Measurements from ENCODE around the gene LRFN3.
"Not testable (repeated sequence)": the region's sequence is repeated elsewhere in the genome, so short reads cannot be mapped to it uniquely, and the experiment has no call there.

LRFN3 gene, protein sequence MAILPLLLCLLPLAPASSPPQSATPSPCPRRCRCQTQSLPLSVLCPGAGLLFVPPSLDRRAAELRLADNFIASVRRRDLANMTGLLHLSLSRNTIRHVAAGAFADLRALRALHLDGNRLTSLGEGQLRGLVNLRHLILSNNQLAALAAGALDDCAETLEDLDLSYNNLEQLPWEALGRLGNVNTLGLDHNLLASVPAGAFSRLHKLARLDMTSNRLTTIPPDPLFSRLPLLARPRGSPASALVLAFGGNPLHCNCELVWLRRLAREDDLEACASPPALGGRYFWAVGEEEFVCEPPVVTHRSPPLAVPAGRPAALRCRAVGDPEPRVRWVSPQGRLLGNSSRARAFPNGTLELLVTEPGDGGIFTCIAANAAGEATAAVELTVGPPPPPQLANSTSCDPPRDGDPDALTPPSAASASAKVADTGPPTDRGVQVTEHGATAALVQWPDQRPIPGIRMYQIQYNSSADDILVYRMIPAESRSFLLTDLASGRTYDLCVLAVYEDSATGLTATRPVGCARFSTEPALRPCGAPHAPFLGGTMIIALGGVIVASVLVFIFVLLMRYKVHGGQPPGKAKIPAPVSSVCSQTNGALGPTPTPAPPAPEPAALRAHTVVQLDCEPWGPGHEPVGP

DNA sequence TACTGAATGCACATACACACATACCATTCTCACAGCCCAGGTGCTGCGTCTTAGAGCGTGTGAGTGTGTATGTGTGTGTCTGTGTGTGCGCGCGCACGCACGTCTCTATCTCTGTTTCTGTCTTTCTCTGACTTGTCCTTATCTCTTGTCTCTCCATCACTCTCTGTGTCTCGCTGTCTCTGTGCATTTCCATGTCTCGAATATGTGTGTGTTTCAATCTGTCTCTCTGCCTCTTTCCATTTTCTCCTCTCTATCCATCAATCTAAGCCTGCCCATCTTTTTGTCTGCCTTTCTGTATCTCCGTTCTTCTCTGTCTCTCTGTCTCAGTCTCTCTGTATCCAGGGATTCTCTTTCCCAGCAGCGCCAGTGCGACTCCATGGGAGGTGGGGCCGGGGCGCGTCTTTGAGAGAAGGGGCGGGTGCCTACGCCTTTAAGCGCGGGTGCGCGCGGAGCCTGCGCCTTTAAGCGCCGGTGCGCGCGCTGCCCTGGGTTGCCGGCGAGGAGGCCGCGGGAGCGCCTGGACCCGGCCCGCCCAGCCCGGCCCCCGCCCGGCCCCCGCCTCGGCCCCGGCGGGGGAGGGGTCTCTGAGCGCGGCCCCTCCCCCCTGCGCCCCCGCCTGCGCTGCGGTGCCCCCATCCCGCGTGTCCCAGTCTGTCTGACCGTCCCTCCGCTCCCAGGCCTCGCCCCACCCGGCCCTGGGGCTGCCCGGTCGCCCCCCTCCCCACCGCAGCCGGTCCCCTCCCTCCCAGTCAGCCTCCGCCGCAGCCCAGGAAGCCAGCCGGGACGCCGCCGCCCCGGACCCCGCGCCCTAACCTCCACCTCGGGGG lies at the start of gene LRFN3:
TSS of gene LRFN3 (plus strand) at position 464 of the 827 bp plus-strand sequence. CDS start 3,052 bp downstream, outside the sequence.
- DNase-seq (ENCODE audit: low read depth in 3 of 3), result peak in 1 of 3 donors; percentile 61

DNA sequence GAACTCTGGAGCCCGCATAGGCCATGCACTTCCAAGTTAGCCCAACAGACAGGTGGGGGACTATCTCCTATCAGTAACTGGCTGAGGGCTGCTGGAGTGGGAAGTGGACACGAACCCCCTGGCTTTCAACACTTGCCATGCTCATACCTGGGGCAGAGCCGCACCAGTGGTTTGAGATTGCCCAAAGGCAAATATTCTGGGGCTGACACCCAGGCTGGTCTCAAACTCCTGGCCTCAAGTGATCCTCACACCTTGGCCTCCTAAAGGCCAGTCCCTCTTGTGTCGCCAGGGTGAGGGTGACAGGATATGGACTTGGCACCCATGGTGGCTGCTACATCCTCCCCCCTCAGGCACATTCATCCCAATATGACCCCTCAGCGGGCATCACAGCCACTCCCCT lies 49.0 kb upstream of the LRFN3 start:
- no peak for DNase-seq (ENCODE audit: low read depth in 3 of 3)

DNA sequence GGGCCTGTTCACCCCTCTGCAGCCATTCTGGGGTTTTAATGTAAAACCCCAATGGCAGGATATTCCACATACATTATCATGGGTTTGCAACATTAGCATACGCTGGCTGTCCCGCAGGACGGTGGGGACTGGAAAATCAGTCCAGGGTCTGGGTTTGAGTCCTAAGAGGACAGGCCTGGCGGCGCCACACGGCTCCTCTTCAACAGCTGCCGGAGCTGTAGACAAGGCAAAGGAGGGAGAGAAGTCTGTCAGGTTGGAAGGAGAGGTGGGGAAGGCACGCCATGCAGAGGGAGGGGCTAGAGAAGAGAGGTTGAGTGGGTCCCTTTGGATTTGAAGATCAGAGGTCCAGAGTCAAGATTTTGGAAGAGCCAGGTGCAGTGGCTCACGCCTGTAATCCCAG lies 47.8 kb upstream of the LRFN3 start:
- DNase-seq (ENCODE audit: low read depth in 3 of 3), result no peak

DNA sequence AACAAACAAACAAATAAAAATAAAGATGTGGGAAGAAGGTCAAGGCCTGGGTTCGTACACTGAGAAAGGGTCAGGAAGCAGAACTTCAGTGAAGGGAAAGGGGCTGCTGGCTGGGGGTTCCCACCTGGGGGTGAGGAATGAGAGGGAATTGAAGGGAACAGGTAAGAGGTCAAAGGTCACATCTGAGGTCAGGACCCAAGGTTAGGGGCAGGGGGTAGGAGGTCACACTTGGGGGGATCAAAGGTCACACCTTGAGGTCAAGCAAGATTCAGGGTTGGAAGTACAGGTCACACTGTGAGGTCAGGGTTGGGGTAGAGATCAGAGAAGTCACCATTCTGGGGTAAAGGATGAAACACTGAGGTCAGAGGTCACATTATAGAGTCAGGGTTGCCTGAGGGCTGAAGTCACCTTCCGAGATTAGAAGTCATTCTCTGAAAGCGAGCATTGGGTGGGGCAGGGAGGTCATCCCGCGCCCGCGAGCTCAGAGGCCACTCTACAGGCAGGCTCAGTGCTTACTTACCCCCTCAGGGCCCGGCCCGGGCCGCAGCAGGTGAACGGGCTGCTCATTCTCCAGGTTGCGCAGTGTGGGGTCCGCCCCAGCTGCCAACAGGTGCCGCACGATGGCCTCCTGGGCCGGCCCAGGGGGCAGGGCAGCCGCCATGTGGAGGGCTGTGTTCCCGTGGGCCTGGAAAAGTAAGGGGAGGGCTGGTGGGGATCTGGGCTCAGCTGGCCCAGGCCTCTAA lies 46.6 kb upstream of the LRFN3 start:
- no peak for DNase-seq (ENCODE audit: low read depth in 3 of 3)

DNA sequence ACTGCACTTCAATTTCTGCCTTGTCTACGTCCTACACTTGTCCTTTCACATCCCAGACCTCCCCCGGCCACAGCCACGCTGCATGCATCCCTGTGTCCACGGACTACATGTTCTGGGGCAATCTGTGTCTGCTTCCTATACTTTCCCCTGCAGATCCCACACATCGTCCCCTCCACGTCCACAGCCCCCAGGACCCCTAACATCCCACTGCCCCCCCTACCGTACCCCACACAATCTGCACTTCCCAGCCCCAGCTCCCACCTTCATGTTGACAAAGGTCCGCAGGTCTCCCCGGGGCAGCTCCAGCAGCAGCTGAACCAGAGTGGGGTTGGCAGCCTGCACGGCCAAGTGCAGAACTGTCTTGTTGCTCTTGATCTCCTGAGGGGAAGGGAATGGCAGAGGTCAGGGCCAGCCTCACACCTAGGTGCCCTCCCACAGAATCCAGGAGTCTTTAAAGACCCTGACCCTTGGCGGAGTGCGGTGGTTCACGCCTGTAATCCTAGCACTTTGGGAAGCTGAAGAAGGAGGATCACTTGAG lies 46.0 kb upstream of the LRFN3 start:
- DNase-seq (ENCODE audit: low read depth in 3 of 3), result no peak

DNA sequence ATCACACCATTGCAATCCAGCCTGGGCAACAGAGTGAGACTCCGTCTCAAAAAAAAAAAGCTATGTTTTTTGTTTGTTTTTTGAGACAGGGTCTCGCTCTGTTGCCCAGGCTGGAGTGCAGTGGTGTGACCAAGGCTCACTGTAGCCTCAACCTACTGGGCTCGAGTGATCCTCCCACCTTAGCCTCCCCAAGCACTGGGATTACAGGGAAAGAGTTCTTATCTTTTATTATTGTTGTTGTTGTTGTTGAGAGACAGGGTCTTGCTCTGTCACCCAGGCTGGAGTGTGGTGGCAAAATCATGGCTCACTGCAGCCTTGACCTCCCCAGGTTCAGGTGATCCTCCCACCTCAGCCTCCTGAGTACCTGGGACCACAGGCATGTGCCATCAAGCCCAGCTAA lies 44.4 kb upstream of the LRFN3 start:
- not testable (repeated sequence) for DNase-seq (ENCODE audit: low read depth in 3 of 3)

DNA sequence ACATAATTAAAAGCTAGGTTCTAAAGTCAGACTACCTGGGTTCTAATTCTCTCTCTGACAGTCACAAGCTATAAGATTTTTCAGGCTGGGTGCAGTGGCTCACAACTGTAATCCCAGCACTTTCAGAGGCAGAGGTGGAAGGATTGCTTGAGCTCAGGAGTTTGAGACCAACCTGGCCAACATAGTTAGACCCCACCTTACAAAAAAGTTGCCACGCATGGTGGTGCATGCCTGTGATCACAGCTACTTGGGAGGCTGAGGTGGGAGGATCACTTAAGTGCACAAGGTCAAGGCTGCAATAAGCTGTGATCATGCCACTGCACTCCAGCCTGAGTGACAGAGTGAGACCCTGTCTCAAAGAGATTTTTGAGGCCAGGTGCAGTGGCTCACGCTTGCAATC lies 41.8 kb upstream of the LRFN3 start:
- no peak for DNase-seq (ENCODE audit: low read depth in 3 of 3)

DNA sequence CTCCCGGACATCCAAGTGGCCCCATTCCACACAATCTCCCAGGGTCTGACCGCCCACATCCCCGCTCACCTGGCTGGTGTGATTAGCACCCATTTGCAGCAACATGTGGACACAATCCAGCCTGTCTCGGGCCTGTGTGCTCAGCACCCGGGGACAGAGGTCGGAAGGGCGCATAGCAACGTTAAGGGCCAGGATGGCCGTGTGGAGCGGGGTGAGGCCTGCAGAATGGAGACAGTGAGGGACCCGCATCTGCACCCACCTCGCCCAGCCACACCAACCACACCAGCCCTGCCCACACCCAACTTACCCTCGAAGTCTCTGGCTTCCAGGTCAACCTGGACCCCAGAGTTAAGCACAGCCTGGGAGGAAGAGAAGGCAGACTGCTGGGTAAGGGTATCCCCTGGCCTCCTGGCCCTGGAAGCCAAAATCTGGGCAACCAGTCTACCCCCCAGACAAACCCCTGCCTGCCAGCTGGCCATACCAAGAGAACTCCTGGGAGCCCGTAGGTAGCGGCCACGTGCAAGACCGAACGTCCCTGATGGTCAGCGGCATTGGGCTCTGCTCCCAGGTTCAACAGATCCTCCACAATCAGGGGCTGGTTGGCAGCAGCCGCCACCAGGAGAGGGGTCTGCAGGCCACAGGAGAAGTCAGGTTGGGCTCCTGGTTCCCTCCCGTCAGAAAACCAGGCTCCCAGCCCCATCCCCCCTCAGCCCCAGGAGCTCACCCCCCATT lies 40.1 kb upstream of the LRFN3 start:
- no peak for DNase-seq (ENCODE audit: low read depth in 3 of 3)

DNA sequence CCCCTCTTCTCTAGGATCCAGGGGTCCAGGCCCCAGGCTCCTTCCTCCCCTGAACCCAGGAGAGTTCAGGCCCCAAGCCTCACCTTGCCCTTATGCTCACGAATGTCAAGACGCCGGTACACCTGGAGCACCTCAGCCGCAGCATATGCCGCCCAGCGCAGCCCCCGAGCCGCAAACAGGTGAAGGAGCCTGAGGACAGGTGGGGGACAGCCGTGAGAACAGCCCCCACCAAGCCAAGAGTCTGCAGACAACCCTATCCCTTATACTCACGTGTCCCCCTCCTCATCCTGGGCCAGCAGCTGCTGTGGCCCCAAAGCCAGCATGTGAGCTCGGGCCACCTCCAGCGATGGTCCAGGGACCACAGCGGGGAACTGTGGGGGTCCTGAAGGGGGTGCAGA lies 39.5 kb upstream of the LRFN3 start:
- DNase-seq (ENCODE audit: low read depth in 3 of 3), result no peak

DNA sequence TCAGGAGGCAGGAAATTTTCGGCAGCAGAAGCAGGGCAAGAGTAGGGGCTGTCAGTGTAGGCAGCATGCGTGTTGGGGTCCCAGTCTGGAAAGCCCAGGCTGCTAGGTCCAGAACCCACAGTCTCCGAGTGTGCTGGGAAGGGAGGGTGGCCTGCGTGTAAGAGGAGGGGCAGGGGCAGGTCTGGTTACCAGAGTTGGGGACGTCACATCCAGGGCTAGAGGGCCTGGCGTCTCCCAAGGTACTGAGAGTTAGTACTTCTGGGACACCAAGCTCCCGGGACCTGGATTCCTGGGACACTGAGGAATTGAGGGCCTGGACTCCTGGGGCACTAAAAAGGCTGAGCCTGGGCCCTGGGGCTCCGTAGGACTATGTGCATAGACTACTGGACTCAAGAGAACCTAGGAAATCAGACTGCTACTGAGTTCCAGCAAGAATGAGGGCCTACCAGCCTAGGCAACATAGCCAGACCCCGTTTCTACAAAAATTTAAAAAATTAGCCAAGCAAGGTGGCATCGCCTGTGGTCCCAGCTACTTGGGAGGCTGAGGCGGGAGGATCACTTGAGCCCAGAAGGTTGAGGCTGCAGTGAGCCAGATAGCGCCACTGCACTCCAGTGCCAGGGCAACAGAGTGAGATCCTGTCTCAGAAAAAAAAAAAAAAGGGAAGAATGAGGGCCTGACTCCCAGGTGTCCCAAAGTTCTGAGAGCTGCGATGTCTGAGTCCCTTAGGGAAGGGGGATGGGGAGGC lies 38.3 kb upstream of the LRFN3 start:
- DNase-seq (ENCODE audit: low read depth in 3 of 3), result no peak

DNA sequence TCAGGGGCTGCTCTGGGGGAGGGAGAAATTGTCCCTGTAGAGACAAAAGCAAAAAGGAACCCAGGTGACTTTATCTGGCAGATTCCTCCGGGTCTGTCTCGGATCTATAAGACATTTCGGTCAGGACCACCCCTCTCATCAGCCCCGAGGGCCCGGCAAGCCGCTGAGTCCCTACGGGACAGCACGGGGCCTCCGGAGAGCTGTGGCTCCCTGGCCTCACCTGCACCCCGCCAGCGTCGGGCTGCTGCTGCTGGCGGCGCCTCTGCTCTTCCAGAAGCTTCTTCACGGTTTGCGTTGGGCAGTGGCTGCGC lies 37.7 kb upstream of the LRFN3 start:
- DNase-seq (ENCODE audit: low read depth in 3 of 3), result no peak

DNA sequence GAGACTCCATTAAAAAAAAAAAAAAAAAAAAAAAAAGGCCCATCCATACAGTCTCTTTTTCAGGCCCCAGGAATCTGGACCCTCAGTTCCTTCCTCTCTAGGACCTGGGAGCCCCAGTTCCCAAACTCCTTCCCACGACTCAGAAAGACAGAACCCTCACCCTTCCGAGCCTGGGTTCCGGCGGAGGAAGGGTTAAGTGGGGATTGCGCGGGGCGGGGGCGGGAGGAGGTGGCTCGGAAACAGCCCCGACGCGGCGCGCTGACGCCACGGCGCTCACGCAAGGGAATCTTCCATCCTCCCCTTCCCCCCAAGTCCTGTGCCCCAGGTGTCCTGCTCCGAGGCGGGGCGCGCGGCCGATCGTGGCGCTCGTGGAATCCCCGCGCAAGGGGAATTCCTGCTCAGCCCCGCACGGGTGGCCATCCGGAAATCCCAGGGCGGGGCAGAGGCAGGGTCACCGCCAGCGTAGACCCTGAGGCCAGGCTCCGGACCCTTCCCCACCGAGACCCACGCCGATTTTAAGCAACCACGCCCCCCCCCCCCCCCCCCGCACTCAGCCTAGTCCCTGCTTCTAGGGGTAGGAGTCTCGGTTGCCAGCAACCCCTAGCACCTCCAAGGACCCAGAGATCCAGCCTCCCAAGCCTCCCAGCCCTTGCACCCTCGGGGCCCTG lies 36.5 kb upstream of the LRFN3 start:
- peak; percentile 71 to 82 (median 79) for DNase-seq (ENCODE audit: low read depth in 3 of 3)

DNA sequence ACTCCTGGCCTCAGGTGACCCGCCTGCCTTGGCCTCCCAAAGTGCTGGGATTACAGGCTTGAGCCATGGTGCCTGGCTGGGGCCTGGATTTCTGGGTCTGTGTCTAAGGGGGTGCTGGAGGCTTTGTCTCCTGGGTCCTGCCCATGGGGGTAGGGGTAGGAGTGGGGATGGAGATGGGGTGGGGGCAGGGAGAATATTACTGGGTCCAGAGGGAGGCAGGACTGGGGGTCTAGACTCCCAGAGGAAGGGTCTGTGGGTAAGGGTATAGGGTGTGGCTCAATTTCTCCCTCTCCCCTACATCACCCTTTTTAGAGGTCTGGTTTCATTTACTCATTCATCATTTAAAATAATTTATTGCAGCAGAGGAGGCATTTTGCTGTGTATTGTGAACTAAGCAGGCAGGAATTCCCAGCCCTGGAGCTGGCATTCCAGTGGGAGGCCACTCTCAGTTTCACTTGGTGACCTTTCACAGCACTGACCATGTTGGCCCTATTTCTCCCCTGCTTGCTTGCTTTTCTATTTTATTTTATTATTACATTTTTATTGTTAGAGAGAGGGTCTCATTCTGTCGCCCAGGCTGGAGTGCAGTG lies 35.0 kb upstream of the LRFN3 start:
- DNase-seq (ENCODE audit: low read depth in 3 of 3), result no peak

DNA sequence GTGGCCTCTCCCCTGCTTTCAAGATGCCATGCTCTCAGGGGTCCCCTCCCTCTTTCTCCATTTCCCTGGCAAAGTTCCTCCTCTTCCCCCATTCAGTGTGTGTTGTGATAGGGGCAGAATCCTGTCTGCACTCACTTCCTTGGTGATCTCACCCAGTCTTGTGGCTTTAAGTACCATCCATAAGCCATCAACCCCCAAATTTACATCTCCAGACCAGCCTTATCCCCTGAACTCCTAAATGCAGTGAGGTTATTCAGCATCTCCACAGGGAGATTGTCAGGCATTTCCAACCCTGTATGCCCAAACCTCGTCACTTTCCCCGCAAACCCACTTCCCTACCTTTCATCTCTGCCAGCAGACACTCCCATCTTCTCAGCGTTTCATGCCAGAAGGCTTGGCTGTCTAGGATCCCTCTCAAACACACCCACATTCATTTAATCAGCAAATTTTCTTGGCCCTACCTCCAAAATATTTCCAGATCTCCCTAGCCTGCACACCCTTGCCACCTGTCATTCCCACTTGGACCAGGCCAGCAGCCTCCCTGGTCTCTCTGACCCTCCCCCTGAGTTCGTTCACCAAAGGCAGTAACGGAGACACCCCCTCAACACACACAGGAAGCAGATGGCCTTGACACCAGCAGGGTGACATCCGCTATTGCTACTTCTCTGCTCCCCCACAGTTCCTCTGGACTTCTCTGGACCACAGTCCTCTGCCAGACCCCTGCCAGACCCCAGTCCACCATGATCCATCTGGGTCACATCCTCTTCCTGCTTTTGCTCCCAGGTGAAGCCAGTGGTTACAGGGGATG lies 34.1 kb upstream of the LRFN3 start, which contains the start of gene HCST:
TSS of gene HCST (plus strand) at position 676 of the 808 bp plus-strand sequence. CDS start at position 741, 65 bp downstream.
- DNase-seq (ENCODE audit: low read depth in 3 of 3), result peak in 1 of 3 donors; percentile 27

DNA sequence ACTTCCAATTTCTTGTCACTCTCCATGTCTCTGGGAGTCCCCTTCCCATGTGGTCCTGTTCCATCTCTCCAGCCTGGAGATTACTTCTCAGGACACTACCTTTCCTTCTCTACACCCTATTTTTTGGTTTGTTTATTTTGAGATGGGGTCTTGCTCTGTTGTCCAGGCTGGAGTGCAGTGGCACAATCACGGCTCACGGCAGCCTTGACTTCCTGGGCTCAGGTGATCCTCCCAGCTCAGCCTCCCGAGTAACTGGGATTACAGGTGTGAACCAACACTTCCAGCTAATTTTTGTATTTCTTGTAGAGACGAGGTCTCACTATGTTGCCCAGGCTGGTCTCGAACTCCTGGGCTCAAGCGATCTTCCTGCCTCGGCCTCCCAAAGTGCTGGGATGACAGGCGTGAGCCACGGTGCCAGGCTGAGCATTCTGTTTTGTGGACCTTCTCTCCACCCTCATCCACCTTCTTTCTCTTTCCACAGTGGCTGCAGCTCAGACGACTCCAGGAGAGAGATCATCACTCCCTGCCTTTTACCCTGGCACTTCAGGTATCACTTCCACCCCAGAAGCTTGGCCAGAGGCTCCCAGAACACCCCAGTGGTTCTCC lies 33.2 kb upstream of the LRFN3 start:
- DNase-seq (ENCODE audit: low read depth in 3 of 3), result no peak

DNA sequence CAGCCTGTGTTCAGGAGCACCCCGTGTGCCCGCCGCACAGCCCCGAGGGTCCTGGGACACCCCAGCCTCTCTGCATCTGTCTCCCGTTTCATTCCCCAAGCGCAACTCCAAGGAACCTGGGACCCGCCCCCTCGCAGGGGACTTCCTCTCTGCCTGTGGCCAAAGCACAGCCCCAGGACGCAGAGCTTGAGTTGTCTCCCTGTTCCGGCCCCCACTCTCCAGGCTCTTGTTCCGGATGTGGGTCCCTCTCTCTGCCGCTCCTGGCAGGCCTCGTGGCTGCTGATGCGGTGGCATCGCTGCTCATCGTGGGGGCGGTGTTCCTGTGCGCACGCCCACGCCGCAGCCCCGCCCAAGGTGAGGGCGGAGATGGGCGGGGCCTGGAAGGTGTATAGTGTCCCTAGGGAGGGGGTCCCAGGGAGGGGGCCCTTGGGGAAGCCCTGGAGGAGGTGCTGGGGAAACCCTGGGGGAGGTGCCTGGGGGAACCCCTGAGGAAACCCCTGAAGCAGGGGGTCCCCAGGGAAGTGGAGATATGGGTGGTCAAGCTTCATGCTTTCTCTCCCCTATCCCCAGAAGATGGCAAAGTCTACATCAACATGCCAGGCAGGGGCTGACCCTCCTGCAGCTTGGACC lies 32.5 kb upstream of the LRFN3 start:
- DNase-seq (ENCODE audit: low read depth in 3 of 3), result peak; percentile 67 to 79 (median 71)

DNA sequence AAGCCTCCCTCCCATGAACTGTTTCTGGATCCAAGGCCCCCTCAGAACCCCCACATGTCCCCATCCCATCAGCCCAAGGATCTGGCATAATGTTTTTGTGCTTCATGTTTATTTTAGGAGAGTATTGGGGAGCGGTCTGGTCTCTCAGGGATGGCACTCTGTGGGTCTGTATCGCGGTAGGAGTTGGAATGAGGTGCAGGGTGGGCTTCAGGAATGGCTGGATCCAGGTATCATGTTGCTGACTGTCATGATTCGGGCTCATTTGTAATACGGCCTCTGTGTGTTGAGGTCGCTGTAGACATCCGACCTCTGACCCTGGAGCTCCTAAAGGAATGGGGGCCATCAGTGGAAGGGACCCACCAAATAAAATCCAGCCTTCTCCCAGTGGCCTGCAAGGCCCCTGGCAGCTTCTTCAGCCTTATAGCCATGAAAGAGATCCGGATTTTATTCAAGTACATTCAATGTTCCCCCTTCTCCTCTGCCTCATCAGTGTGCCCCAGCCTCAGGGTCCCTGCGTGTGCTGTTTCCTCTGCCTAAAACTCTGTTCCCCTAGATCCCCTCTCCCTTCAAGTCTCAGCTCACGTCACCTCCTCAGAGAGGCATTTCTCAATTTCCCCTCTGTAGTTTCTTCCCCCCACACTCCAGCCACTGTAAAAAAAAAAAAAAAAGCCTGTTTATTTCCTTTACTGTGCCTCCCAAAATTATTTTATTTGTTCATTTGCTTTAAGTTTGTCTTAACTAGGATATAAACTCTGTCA lies 31.7 kb upstream of the LRFN3 start:
- no peak for DNase-seq (ENCODE audit: low read depth in 3 of 3)

All from stimulated activated CD4-positive, alpha-beta T cell treated with anti-CD3 and anti-CD28 coated beads, TNF-alpha, amount 100 ng/mL, for 48 hours (primary cell).